ENCODE results near the gene SLC25A23. TPM values are rescaled to one million over a fixed set of nuclear protein-coding genes. Genes with fewer than 3 reads are reported as not detected.
A peak's percentile ranks its signal among the peaks of the same experiment; 100 is the strongest.

Gene SLC25A23
- total RNA-seq, 1 experiment from 2014 or later, result 42.9 TPM

DNA sequence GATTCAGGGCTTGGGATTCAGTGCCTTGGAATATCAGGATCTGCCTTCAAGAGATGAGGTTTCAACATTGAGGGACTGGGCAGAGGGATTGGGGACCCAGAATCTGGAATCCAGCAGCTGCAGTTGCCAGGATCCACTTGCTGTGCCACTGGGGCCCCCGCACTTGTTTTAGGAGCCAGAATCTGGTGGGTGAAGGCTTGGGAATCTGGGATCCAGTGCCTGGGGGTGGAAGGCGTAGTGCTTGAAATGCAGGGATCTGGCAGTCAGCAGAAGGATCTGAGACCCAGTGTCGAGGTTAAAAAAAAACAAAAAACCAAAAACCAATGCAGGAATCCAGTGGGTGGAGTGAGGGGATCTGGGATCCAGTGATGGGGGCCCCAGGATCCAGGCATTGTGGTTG is 18.7 kb downstream of the SLC25A23 start:
- no peaks in the 10 kb centered on the region for H3K79me1 ChIP-seq (ENCODE audit: insufficient read depth, low read depth, low read length, poor library complexity, severe bottlenecking)
- H3K79me2 ChIP-seq (ENCODE audit: insufficient read depth, low read length), result no peaks in the 10 kb centered on the region
- no CpG with 5 or more reads among the region's 3 CpGs for WGBS (ENCODE audit: extremely low coverage, insufficient read length, low lambda C conversion rate)
- H2BK20ac ChIP-seq (ENCODE audit: low read depth, low read length, poor library complexity, severe bottlenecking), result no peak overlapping the region
- Mint-ChIP-seq H3K4me3 (peak overlapping the region in 1 of 2 experiments; percentile 29; a peak in 1 of 5 replicates), H3K9me3 (no peaks in the 10 kb centered on the region), H3K27ac (peak overlapping the region in 2 of 3 experiments; percentile 16 to 65; a peak in 2 of 7 replicates), H3K4me1 (no peaks in the 10 kb centered on the region; a peak in 1 of 4 replicates), H3K27me3 (ENCODE audit: low read depth) (peaks cover 5% of the 10 kb centered on the region), H3K36me3 (ENCODE audit: insufficient read depth in 1 of 3, low read depth in 3 of 3) (peaks cover 7 to 11% (median 9%) of the 10 kb centered on the region in 3 experiments; a peak in 6 of 7 replicates)
- no peaks in the 10 kb centered on the region for H3K27me3 ChIP-seq (ENCODE audit: insufficient read depth, low read length)
- no peak overlapping the region for H3T11ph ChIP-seq (ENCODE audit: low read length)
- no peak overlapping the region for H4K8ac ChIP-seq (replicated peaks; ENCODE audit: insufficient read length, low read depth, low read length)
- H2BK5ac ChIP-seq (ENCODE audit: insufficient read length, low read length), result no peak overlapping the region
- TF ChIP-seq, protein P1, sequence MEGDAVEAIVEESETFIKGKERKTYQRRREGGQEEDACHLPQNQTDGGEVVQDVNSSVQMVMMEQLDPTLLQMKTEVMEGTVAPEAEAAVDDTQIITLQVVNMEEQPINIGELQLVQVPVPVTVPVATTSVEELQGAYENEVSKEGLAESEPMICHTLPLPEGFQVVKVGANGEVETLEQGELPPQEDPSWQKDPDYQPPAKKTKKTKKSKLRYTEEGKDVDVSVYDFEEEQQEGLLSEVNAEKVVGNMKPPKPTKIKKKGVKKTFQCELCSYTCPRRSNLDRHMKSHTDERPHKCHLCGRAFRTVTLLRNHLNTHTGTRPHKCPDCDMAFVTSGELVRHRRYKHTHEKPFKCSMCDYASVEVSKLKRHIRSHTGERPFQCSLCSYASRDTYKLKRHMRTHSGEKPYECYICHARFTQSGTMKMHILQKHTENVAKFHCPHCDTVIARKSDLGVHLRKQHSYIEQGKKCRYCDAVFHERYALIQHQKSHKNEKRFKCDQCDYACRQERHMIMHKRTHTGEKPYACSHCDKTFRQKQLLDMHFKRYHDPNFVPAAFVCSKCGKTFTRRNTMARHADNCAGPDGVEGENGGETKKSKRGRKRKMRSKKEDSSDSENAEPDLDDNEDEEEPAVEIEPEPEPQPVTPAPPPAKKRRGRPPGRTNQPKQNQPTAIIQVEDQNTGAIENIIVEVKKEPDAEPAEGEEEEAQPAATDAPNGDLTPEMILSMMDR (conservative IDR thresholded peaks at IDR 0.05), result no peak
- no peak overlapping the region for H4K5ac ChIP-seq (ENCODE audit: insufficient read length, low read depth, low read length)
- no peak overlapping the region for H3K18ac ChIP-seq (ENCODE audit: insufficient read length, low read depth, low read length)
- H2BK15ac ChIP-seq (ENCODE audit: low read depth, low read length), result no peak overlapping the region
- H4K20me1 ChIP-seq (ENCODE audit: control insufficient read depth, insufficient read depth, insufficient read length), result peaks cover 2% of the 10 kb centered on the region
- no peaks in the 10 kb centered on the region for H3K4me1 ChIP-seq (ENCODE audit: insufficient read depth, low read length)
- no peak overlapping the region for H3K14ac ChIP-seq (ENCODE audit: insufficient read depth, low read length)
- H4K91ac ChIP-seq (ENCODE audit: insufficient read length, low read depth, low read length), result no peak overlapping the region
- H2BK120ac ChIP-seq (ENCODE audit: low read depth, low read length, poor library complexity, severe bottlenecking), result no peak overlapping the region
- H2AK5ac ChIP-seq (ENCODE audit: insufficient read length, low read length), result no peak overlapping the region
- no peak overlapping the region for H3K56ac ChIP-seq (ENCODE audit: insufficient read length, low read depth, low read length)
- no peak overlapping the region for H2AFZ ChIP-seq (ENCODE audit: low read length)
- H3K23ac ChIP-seq (ENCODE audit: insufficient read length, low read depth, low read length), result no peak overlapping the region
- H3K9ac ChIP-seq (ENCODE audit: extremely low read depth, insufficient read length, low read length), result no peak overlapping the region
- H2BK12ac ChIP-seq (ENCODE audit: insufficient read length, low read depth, low read length), result no peak overlapping the region
- H3K4ac ChIP-seq (ENCODE audit: low read depth, low read length), result no peak overlapping the region
- H3K9me3 ChIP-seq (ENCODE audit: control insufficient read depth, low read depth, low read length), result no peaks in the 10 kb centered on the region
- H3K23me2 ChIP-seq (ENCODE audit: insufficient read length, low read depth, low read length, poor library complexity, severe bottlenecking), result no peaks in the 10 kb centered on the region
- H3K27ac ChIP-seq (ENCODE audit: insufficient read length, low read depth, low read length), result no peak overlapping the region
- no peak overlapping the region for H3K4me2 ChIP-seq (ENCODE audit: insufficient read depth, insufficient read length, low read length)
- DNase-seq, result no peak

Measured in H9 (cell line).